ENCODE measurements around the gene BCAR3. TPM values are rescaled to one million over a fixed set of nuclear protein-coding genes. Genes with fewer than 3 reads are reported as not detected.

BCAR3 gene
- total RNA-seq, 1 donor from 2014 or later = 9.2 TPM

DNA sequence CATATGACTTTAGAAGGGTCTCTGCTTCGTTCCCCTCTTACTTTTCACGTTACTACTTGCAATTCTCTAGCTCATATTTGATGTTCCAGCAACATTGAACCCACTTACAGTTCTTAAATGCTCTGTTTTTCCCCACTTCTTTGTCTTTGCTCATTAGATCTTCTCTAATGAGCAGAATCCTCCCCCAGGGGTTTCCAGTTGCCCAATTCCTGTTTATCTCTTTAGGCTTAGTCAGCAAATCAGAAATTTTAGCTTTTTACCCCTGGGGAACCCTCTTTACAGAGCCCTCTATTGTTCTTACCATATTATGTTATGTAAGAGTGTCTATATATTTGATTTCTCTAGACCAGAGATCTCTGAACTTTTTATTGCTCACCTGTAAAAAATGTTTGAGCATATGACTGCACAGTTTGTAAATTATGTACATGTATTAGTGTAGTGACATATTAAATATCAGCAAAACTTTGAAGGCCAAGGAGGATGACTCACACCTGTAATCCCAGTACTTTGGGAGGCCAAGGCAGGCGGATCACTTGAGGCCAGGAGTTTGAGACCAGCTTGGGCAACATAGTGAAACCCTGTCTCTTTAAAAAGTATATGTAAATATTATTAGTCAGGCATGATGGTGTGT is 162.3 kb downstream of the BCAR3 start:
- peaks cover 2% of the 10 kb centered on the region for H3K4me1 Mint-ChIP-seq
- no peak for TF ChIP-seq CTCF (IDR thresholded peaks at IDR 0.05; ENCODE audit: unreplicated experiment)
- H3K27ac Mint-ChIP-seq = no peak overlapping the region
- no peak for DNase-seq (ENCODE audit: low spot score in 2 of 2, unreplicated experiment in 2 of 2)
- H3K36me3 Mint-ChIP-seq = peaks cover 25% of the 10 kb centered on the region
- peaks cover 11% of the 10 kb centered on the region for H3K9me3 Mint-ChIP-seq
- H3K4me3 Mint-ChIP-seq = no peak overlapping the region
- H3K27me3 Mint-ChIP-seq (ENCODE audit: low read depth) = no peaks in the 10 kb centered on the region

- TF ChIP-seq CTCF (IDR thresholded peaks at IDR 0.05; ENCODE audit: unreplicated experiment) = no peak
- Mint-ChIP-seq H3K36me3 (peaks cover 25% of the 10 kb centered on the region), H3K4me1 (peaks cover 2% of the 10 kb centered on the region), H3K9me3 (peaks cover 11% of the 10 kb centered on the region), H3K4me3 (no peak overlapping the region), H3K27ac (no peak overlapping the region), H3K27me3 (ENCODE audit: low read depth) (no peaks in the 10 kb centered on the region)
- no peak for DNase-seq (ENCODE audit: low spot score in 2 of 2, unreplicated experiment in 2 of 2)
Measured at GRCh38 chr1:93518516-93518915, 163.1 kb downstream of the BCAR3 start.

- Mint-ChIP-seq H3K27me3 (ENCODE audit: low read depth) (no peaks in the 10 kb centered on the region), H3K36me3 (peaks cover 18% of the 10 kb centered on the region), H3K9me3 (peaks cover 5% of the 10 kb centered on the region), H3K4me3 (no peak overlapping the region), H3K4me1 (peaks cover 2% of the 10 kb centered on the region), H3K27ac (no peak overlapping the region)
- no peak for DNase-seq (ENCODE audit: low spot score in 2 of 2, unreplicated experiment in 2 of 2)
- no peak for TF ChIP-seq CTCF (IDR thresholded peaks at IDR 0.05; ENCODE audit: unreplicated experiment)
Measured at GRCh38 chr1:93516164-93516563, 165.5 kb downstream of the BCAR3 start.

Other genes starting within 250 kb of the BCAR3 start
- 71.5 to 74.5 TPM (median 73.7 TPM) in 3 replicates for gene FNBP1L, start 233.7 kb downstream of the BCAR3 start, total RNA-seq
- 46.4 to 49.6 TPM (median 47.4 TPM) in 3 replicates for gene DNTTIP2, start 197.4 kb upstream of the BCAR3 start, total RNA-seq
- gene GCLM, start 227.6 kb upstream of the BCAR3 start, total RNA-seq = 8.7 to 9.0 TPM (median 8.9 TPM) in 3 replicates